KMS-11 (cell line): ENCODE results near the gene AFMID.
"Not testable (repeated sequence)": the region's sequence is repeated elsewhere in the genome, so short reads cannot be mapped to it uniquely, and the experiment has no call there.

Source experiments
- H2AFZ ChIP-seq: fragments of 200-600 bp; sonication (generic); 2 replicates; pipeline ENCODE4 v1.6.1; 2016; ENCODE audit warnings: antibody characterized with exemption, mixed run types, low read depth
- H3K27ac ChIP-seq: fragments of 200-600 bp; sonication (generic); 2 replicates; pipeline ENCODE4 v1.6.1; 2016; ENCODE audit warnings: mild to moderate bottlenecking, mixed run types
- H3K27me3 ChIP-seq: fragments of 200-600 bp; sonication (generic); 2 replicates; pipeline ENCODE4 v1.6.1; 2017; ENCODE audit warnings: mild to moderate bottlenecking, low read depth, mixed run types, moderate library complexity; ENCODE audit not compliant: insufficient read depth
- H3K36me3 ChIP-seq: fragments of 200-600 bp; sonication (generic); 2 replicates; pipeline ENCODE4 v1.6.1; 2017; ENCODE audit warnings: mild to moderate bottlenecking, mixed run types; ENCODE audit not compliant: insufficient read depth
- H3K4me1 ChIP-seq: fragments of 200-600 bp; sonication (generic); 2 replicates; pipeline ENCODE4 v1.6.1; 2016; ENCODE audit warnings: mild to moderate bottlenecking, low read depth, mixed run types; ENCODE audit not compliant: poor library complexity, severe bottlenecking
- H3K4me2 ChIP-seq: fragments of 200-600 bp; sonication (generic); 2 replicates; pipeline ENCODE4 v1.7.0; 2016; ENCODE audit warnings: mild to moderate bottlenecking, mixed run types
- H3K4me3 ChIP-seq: fragments of 200-600 bp; sonication (generic); IDR thresholded peaks from 2 replicates; pipeline ENCODE4 v1.6.1; 2017; ENCODE audit warnings: low read depth, low read length, mixed read lengths; ENCODE audit not compliant: insufficient read depth
- H3K79me2 ChIP-seq: fragments of 200-600 bp; sonication (generic); 2 replicates; pipeline ENCODE4 v1.6.1; 2016; ENCODE audit warnings: low read depth, mixed run types; ENCODE audit not compliant: insufficient read depth
- H3K9ac ChIP-seq: fragments of 200-600 bp; sonication (generic); 2 replicates; pipeline ENCODE4 v1.6.1; 2016; ENCODE audit warnings: mild to moderate bottlenecking, mixed run types
- H4K20me1 ChIP-seq: fragments of 200-600 bp; sonication (generic); 2 replicates; pipeline ENCODE4 v1.6.1; 2016; ENCODE audit warnings: mild to moderate bottlenecking, mixed run types; ENCODE audit not compliant: insufficient read depth
- TF ChIP-seq, protein P1 (sequence below): fragments of 200-600 bp; sonication (generic); conservative IDR thresholded peaks from 2 replicates; pipeline ENCODE4 v1.6.1; 2017; ENCODE audit warnings: low read depth, mild to moderate bottlenecking, antibody characterized with exemption, low read length, moderate library complexity, mixed read lengths

AFMID gene

GRCh38 chr17:78186692-78187595 lies at the start of gene AFMID, which contains the start of gene TK1:
Gene AFMID (plus strand): TSS chr17:78187362. CDS start chr17:78187371, 9 bp downstream.
Gene TK1 (minus strand): TSS chr17:78187052. CDS start chr17:78186994, 58 bp downstream.
- Histone ChIP-seq H3K4me1 (peaks cover 63% of the 10 kb centered on the region), H3K79me2 (peaks cover 92% of the 10 kb centered on the region), H3K4me2 (peak within 1 kb of the TSS; percentile 91), H3K27ac (peak within 1 kb of the TSS; percentile 38; the same call in 1 of the 2 replicates), H3K27me3 (no peaks in the 10 kb centered on the region), H3K4me3 (no peak within 1 kb of the TSS), H3K36me3 (peaks cover 8% of the 10 kb centered on the region; the same call in 1 of the 2 replicates), H3K9ac (peak within 1 kb of the TSS; percentile 67; the same call in 1 of the 2 replicates), H2AFZ (peak within 1 kb of the TSS; percentile 55; the same call in 1 of the 2 replicates), H4K20me1 (no peaks in the 10 kb centered on the region)
- TF ChIP-seq, protein P1, sequence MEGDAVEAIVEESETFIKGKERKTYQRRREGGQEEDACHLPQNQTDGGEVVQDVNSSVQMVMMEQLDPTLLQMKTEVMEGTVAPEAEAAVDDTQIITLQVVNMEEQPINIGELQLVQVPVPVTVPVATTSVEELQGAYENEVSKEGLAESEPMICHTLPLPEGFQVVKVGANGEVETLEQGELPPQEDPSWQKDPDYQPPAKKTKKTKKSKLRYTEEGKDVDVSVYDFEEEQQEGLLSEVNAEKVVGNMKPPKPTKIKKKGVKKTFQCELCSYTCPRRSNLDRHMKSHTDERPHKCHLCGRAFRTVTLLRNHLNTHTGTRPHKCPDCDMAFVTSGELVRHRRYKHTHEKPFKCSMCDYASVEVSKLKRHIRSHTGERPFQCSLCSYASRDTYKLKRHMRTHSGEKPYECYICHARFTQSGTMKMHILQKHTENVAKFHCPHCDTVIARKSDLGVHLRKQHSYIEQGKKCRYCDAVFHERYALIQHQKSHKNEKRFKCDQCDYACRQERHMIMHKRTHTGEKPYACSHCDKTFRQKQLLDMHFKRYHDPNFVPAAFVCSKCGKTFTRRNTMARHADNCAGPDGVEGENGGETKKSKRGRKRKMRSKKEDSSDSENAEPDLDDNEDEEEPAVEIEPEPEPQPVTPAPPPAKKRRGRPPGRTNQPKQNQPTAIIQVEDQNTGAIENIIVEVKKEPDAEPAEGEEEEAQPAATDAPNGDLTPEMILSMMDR = peak; percentile 87

DNA sequence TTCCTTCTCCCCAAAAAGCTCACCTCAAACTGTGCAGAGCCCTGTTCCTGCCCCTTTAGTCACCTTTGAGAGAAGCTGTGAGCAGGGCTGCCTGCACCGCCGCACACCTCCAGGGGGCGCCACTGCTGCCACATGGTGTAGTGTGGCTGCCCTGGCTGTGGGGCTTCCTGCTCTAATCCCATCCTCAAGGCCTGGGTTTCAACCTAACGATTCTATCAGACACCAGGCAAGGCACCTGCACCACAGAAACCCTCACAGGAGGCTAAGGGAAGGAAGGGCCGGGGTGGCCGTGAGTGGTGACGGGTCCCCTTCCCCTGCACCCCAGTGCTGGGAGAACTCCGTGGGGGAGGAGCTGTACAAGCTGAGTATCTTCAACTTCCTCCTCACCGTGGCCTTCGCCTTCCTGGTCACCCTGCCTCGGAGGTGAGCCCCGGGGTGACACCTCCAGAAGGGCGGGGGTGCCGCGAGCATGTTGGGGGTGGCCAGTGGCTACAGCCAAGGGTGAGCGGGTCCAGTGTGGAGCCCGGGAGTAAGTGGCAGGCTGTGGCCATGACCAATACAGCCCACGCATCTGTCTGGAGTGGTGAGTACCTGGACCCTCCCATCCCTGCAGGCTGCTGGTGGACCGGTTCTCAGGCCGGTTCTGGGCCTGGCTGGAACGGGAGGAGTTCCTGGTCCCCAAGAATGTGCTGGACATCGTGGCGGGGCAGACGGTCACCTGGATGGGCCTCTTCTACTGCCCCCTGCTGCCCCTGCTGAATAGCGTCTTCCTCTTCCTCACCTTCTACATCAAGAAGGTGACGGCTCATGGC lies 49.6 kb upstream of the AFMID start:
- Histone ChIP-seq H3K4me3 (no peak overlapping the region), H3K9ac (no peak overlapping the region), H3K4me2 (peak overlapping the region; percentile 13; the same call in 1 of the 2 replicates), H3K79me2 (peaks cover 7% of the 10 kb centered on the region), H3K27ac (no peak overlapping the region), H2AFZ (no peak overlapping the region), H3K4me1 (peaks cover 55% of the 10 kb centered on the region), H3K27me3 (no peaks in the 10 kb centered on the region), H4K20me1 (no peaks in the 10 kb centered on the region), H3K36me3 (no peaks in the 10 kb centered on the region; the same call in 1 of the 2 replicates)
- TF ChIP-seq, protein P1 = peak; percentile 86

DNA sequence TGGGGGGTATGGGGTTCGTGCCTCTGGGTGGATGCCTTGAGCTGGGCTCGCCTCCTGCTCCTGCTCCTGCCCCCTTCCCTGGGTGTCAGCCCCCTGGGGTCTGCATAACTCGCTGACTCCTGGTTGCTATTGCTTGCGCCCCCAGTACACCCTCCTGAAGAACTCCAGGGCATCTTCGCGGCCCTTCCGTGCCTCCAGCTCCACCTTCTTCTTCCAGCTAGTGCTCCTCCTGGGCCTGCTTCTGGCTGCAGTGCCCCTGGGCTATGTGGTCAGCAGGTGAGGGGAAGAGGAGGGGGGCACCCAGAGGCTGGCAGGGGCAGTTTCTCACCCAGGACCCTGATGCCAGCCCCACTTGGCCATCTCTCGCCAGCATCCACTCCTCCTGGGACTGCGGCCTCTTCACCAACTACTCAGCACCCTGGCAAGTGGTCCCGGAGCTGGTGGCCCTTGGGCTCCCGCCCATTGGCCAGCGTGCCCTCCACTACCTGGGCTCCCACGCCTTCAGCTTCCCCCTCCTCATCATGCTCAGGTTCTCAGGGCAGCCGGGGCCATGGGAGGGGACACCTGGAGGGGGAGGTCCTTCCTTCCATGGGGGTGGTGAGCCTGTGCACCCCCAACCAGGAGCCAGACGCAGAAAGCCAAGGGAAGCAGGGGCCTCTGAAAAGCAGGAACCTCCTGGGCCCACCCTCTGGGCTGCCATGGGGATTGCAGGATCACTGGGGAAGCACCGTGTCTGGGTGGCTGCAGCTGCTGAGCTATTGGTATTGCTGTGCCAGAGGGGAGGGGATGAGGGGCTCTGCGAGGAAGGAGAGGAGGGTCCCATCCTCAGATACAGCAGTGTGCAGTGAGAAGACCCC lies 48.7 kb upstream of the AFMID start:
- H3K36me3 ChIP-seq = no peaks in the 10 kb centered on the region; the same call in 1 of the 2 replicates
- H3K27ac ChIP-seq = no peak overlapping the region
- no peak overlapping the region for H3K4me2 ChIP-seq
- no peaks in the 10 kb centered on the region; the same call in 1 of the 2 replicates for H3K79me2 ChIP-seq
- peaks cover 62% of the 10 kb centered on the region for H3K4me1 ChIP-seq
- TF ChIP-seq, protein P1 = no peak
- H2AFZ ChIP-seq = no peak overlapping the region
- H3K27me3 ChIP-seq = no peaks in the 10 kb centered on the region
- H3K4me3 ChIP-seq = no peak overlapping the region
- H3K9ac ChIP-seq = no peak overlapping the region
- H4K20me1 ChIP-seq = no peaks in the 10 kb centered on the region

DNA sequence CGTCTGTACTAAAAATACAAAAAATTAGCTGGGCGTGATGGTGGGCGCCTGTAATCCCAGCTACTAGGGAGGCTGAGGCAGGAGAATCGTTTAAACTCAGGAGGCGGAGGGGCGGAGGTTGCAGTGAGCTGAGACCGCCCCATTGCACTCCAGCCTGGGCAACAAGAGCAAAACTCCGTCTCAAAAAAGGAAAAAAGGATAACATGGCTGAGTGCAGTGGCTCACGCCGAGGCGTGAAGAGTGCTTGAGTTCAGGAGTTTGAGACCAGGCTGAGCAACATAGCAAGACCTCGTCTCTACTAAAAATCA lies 47.3 kb upstream of the AFMID start:
- not testable (repeated sequence) for H2AFZ ChIP-seq, H3K27ac ChIP-seq, H3K27me3 ChIP-seq, H3K36me3 ChIP-seq, H3K4me3 ChIP-seq, H4K20me1 ChIP-seq, H3K4me2 ChIP-seq, H3K79me2 ChIP-seq, H3K9ac ChIP-seq
- peaks cover 75% of the 10 kb centered on the region for H3K4me1 ChIP-seq
